ENCODE results near the gene MYLK. TPM values are rescaled to one million over a fixed set of nuclear protein-coding genes. Genes with fewer than 3 reads are reported as not detected.

Gene MYLK
- total and polyA plus RNA-seq, 9 of the 15 experiments (the other 6 are each of a cell fraction or from before 2014, with no cell fraction given) = 0.11 to 0.53 (median 0.18) TPM; not detected in 2

DNA sequence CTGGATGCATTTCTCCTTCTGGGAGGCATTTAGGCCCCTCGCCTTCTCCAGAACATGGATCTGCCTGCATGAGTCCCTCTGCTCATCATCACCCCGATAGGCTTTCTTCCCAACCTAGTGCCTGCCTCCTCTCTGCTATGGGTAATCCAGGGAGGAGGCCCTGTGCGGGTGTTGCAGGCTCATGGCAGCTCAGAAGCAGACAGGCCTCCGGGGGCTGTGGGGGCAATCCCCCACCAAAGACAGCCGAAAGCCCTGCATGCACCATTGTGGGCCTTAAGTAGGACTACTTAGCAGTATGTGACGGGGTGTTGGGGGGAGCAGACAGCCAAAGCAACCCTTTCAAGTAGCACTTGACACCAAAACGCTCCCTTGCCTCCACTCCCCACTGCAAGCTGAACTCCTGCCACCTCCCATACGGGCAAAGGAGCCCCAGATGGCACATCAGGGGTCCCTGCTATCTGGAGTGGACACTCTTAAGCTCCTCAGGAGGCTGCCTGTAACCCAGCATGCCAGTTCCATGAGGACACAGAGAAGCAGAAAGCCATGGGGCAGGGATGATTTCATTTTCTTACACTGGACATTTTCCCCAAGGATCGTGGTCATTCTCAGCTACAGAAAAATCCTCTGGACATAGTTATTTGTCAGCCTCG lies 200.5 kb downstream of the MYLK start:
- Histone ChIP-seq H2AFZ (ENCODE audit: low read depth, low read length) (no peak overlapping the region), H4K20me1 (replicated peaks; ENCODE audit: control insufficient read depth, insufficient read depth, low read length) (no peaks in the 10 kb centered on the region), H3K36me3 (ENCODE audit: control insufficient read depth, insufficient read depth, low read length) (no peaks in the 10 kb centered on the region), H3K4me2 (ENCODE audit: insufficient read depth, low read length) (no peak overlapping the region), H3K27me3 (ENCODE audit: control insufficient read depth in 2 of 2, insufficient read depth in 2 of 2, low read length in 2 of 2) (peaks cover 0 to 16% of the 10 kb centered on the region in 2 experiments; a peak in 3 of 5 replicates), H3K79me2 (ENCODE audit: control insufficient read depth, insufficient read depth, low read length) (no peaks in the 10 kb centered on the region), H3K9me1 (ENCODE audit: control insufficient read depth, insufficient read depth, low read length) (no peaks in the 10 kb centered on the region), H3K27ac (ENCODE audit: extremely low read depth, low read depth, low read length) (no peak overlapping the region), H3K9me3 (replicated peaks; ENCODE audit: control insufficient read depth, insufficient read depth, low read depth, low read length) (no peaks in the 10 kb centered on the region), H3K4me1 (replicated peaks in 1 of 2; ENCODE audit: control insufficient read depth in 2 of 2, insufficient read depth in 2 of 2, low read length in 2 of 2) (no peaks in the 10 kb centered on the region), H3K9ac (ENCODE audit: insufficient read depth in 1 of 2, low read depth in 2 of 2, low read length in 2 of 2) (no peak overlapping the region), H3K4me3 (no peak overlapping the region)
- 0% methylated on average over 9 of the region's 10 CpGs for WGBS (ENCODE audit: insufficient coverage, low coverage, missing lambda C conversion rate)
- in situ Hi-C loops (cut with MboI) = no loop called here
- CTCF ChIA-PET (ENCODE audit: low intra/inter-chr PET ratio) = interaction anchor here (0.6 kb wide), 1 partner anchor 61 kb away, joined by 3 read pairs; no protein-coding TSS in a partner anchor
- ATAC-seq (no peak), FAIRE-seq (no peak), DNase-seq (ENCODE audit: extremely low read depth in 1 of 4, low spot score in 3 of 4) (no peak)
- intact Hi-C loops (cut with micrococcal nuclease) = no loop called here
- POLR2A ChIA-PET = no interaction called here
- no TSS peak for BruUV-seq (replicated peaks)
- TF ChIP-seq NFE2L1 (tag; IDR thresholded peaks at IDR 0.05; ENCODE audit: borderline replicate concordance, low read depth) (no peak), HDAC8 (tag; IDR thresholded peaks at IDR 0.05) (no peak), PTBP1 (IDR thresholded peaks at IDR 0.05; ENCODE audit: low read depth, low read length) (no peak), CCNT2 (IDR thresholded peaks at IDR 0.05; ENCODE audit: borderline replicate concordance, extremely low read depth, insufficient read length, low read depth, low read length) (no peak), DNMT1 (IDR thresholded peaks at IDR 0.05) (no peak), HIVEP1 (CRISPR knock-in tag; IDR thresholded peaks at IDR 0.05) (no peak), TSC22D4 (tag; IDR thresholded peaks at IDR 0.05) (no peak), ZNF3 (CRISPR knock-in tag; IDR thresholded peaks at IDR 0.05) (no peak), RFX5 (IDR thresholded peaks at IDR 0.05; ENCODE audit: low read depth, low read length) (no peak), ZNF589 (CRISPR knock-in tag; IDR thresholded peaks at IDR 0.05; ENCODE audit: low read depth) (no peak), SREBF1 (IDR thresholded peaks at IDR 0.05; ENCODE audit: borderline replicate concordance, low read depth, low read length) (no peak)
- TF ChIP-seq, protein P1, sequence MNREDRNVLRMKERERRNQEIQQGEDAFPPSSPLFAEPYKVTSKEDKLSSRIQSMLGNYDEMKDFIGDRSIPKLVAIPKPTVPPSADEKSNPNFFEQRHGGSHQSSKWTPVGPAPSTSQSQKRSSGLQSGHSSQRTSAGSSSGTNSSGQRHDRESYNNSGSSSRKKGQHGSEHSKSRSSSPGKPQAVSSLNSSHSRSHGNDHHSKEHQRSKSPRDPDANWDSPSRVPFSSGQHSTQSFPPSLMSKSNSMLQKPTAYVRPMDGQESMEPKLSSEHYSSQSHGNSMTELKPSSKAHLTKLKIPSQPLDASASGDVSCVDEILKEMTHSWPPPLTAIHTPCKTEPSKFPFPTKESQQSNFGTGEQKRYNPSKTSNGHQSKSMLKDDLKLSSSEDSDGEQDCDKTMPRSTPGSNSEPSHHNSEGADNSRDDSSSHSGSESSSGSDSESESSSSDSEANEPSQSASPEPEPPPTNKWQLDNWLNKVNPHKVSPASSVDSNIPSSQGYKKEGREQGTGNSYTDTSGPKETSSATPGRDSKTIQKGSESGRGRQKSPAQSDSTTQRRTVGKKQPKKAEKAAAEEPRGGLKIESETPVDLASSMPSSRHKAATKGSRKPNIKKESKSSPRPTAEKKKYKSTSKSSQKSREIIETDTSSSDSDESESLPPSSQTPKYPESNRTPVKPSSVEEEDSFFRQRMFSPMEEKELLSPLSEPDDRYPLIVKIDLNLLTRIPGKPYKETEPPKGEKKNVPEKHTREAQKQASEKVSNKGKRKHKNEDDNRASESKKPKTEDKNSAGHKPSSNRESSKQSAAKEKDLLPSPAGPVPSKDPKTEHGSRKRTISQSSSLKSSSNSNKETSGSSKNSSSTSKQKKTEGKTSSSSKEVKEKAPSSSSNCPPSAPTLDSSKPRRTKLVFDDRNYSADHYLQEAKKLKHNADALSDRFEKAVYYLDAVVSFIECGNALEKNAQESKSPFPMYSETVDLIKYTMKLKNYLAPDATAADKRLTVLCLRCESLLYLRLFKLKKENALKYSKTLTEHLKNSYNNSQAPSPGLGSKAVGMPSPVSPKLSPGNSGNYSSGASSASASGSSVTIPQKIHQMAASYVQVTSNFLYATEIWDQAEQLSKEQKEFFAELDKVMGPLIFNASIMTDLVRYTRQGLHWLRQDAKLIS (CRISPR knock-in tag; IDR thresholded peaks at IDR 0.05) = no peak
- TF ChIP-seq, protein P2, sequence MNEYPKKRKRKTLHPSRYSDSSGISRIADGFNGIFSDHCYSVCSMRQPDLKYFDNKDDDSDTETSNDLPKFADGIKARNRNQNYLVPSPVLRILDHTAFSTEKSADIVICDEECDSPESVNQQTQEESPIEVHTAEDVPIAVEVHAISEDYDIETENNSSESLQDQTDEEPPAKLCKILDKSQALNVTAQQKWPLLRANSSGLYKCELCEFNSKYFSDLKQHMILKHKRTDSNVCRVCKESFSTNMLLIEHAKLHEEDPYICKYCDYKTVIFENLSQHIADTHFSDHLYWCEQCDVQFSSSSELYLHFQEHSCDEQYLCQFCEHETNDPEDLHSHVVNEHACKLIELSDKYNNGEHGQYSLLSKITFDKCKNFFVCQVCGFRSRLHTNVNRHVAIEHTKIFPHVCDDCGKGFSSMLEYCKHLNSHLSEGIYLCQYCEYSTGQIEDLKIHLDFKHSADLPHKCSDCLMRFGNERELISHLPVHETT (CRISPR knock-in tag; conservative IDR thresholded peaks at IDR 0.05 in 1 of 2, IDR thresholded peaks at IDR 0.05 in 1 of 2) = no peak
- TF ChIP-seq, protein P3, sequence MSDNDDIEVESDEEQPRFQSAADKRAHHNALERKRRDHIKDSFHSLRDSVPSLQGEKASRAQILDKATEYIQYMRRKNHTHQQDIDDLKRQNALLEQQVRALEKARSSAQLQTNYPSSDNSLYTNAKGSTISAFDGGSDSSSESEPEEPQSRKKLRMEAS (CRISPR knock-in tag; IDR thresholded peaks at IDR 0.05) = no peak
- TF ChIP-seq, protein P4, sequence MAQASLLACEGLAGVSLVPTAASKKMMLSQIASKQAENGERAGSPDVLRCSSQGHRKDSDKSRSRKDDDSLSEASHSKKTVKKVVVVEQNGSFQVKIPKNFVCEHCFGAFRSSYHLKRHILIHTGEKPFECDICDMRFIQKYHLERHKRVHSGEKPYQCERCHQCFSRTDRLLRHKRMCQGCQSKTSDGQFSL (CRISPR knock-in tag; IDR thresholded peaks at IDR 0.05) = no peak
- TF ChIP-seq, protein P4 (tag; IDR thresholded peaks at IDR 0.05) = no peak

Data from K562 (cell line).